GM21717 (cell line): ENCODE results near the gene MMP2.

ENCODE experiments used
- ATAC-seq: cut with Tn5 transposase; IDR thresholded peaks from one replicate; pipeline ENCODE4 v1.9.1; 2021; ENCODE audit warnings: mild to moderate bottlenecking, moderate library complexity; ENCODE audit not compliant: unreplicated experiment

The MMP2 gene

DNA sequence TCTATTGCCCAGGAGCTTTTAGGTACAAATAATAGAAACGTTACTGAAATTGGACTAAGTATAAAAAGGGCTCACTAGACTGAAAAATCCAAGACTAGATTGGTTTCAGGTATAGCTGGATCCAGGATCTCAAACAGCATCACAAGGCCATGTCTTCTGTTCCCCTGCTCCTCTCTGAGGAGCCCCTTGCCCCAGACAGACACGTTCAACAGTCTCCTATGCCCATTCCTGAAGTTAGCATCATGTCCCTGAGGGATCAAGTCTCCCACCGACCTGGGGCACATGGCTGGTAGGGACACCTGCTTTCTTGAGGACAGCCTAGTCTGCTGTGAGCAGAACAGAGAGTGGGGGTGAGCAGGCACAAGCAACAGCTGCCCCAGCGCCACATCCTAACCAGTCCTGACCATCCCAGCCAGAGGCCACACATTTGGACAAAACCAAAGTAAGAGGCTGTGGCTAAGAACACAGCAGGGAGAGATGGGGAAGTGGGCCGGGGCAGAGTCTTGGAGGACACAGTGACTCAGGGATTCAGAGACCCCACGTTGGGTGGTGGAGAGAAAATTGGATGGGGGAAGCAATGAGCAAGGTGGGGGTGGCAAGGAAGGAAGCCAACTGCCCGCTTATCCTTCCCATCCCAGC is 10.5 kb upstream of the MMP2 start:
- ATAC-seq, result no peak

DNA sequence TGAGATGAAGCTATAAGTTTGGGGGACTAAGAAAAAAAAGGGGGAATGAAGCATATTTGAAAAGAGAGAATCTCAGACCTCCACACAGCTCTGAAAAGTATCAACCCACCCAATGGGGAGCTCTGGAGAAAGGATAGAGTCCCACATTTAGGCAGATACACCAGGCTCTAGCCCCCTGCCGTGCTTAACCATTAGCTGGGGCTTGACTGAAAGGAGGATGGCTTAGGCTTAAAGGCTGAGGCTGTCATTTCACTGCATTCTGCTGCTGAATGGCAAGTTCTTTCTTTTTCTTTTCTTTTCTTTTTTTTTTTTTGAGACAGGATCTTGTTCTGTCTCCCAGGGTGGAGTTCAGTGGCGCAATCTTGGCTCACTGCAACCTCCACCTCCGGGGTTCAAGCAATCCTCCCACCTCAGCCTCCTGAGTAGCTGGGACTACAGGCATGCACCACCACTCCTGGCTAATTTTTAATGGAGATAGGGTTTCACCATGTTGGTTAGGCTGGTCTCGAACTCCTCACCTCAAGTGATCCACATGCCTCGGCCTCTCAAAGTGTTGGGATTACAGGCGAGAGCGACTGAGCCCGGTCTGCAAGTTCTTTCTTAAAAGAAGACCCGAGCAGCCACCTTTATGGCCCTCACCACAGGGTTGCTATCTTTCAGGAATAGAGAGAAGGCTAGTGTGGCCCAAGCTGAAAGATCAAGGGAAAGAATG is 9.0 kb upstream of the MMP2 start:
- ATAC-seq, result no peak

DNA sequence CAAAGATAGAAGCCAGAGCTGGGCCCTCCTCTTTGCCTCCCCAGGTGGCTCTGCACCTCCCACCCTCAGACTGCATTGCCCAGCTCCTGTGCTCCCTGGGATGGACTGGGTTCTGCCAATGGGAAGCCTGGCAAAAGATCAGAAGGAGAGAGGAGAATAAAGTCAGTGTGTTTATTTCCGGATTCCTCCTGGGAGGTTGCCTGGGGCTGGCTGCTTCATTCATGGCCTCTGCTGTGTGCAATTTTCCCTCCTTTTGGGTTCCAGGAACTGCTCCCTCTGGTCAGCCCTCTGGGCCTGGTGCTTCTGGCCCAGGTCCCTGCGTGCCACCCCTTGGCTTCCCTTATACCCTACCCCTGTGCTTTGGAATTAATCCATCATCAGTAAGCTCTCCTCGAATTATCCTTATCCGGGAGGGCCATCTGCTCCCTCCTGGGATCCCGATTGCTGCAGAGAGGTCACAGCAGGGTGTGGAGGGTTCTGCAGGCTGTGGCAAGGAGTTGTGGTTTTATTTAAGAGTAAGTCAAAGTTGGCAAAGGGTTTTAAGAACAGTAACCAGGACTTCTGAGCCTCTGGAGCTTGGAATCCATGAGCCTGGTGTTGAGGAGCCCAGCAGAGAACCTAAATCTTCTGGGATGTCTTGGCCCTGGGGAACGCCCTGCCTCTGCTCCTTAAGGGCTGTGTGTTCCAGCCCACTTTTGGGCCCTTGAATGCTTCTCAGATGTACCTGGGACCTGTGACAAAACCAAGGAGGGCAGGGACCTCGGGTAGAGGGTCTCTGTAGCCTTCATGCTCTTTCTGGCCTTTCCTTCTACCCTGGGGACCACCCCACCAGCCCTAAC is 8.2 kb upstream of the MMP2 start:
- ATAC-seq, result no peak

- ATAC-seq, result peak; percentile 84
These were observed 7.4 kb upstream of the MMP2 start for GRCh38 chr16:55471448-55472097.

DNA sequence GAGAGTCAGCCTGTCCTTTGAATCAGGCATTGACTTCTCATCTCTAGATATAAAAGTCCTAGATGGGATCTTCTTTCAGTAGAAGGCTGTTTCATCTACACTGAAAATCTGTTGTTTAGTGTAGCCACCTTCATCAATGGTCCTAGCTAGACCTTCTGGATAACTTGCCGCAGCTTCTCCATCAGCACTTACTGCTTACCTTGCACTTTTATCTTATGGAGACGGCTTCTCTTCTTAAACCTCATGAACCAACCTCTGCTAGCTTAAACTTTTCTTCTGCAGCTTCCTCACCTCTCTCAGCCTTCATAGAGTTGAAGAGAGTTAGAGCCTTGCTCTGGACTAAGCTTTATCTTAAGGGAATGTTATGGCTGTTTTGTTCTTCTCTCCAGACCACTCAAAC is 5.4 kb upstream of the MMP2 start:
- ATAC-seq, result no peak

GRCh38 chr16:55474821-55475220 is 4.2 kb upstream of the MMP2 start:
- ATAC-seq, result no peak

DNA sequence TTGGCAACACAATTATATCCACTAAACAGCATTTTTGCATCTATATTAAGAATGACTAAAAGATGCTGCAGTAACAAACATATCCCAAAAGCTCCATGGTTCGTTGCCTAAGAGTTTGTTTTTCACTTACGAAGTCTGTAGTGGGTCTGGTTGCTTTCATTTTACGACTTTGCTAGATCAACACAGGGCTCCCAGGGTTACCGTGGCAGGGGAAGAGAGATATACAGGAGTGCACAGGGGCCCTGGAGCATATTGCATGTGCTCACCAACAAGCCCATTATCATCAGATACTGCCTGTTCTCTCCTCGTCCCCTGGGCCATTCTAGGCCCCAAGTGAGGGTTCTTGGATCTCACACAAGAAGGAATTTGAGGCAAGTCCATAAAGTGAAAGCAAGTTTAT is 3.1 kb upstream of the MMP2 start:
- ATAC-seq, result no peak

DNA sequence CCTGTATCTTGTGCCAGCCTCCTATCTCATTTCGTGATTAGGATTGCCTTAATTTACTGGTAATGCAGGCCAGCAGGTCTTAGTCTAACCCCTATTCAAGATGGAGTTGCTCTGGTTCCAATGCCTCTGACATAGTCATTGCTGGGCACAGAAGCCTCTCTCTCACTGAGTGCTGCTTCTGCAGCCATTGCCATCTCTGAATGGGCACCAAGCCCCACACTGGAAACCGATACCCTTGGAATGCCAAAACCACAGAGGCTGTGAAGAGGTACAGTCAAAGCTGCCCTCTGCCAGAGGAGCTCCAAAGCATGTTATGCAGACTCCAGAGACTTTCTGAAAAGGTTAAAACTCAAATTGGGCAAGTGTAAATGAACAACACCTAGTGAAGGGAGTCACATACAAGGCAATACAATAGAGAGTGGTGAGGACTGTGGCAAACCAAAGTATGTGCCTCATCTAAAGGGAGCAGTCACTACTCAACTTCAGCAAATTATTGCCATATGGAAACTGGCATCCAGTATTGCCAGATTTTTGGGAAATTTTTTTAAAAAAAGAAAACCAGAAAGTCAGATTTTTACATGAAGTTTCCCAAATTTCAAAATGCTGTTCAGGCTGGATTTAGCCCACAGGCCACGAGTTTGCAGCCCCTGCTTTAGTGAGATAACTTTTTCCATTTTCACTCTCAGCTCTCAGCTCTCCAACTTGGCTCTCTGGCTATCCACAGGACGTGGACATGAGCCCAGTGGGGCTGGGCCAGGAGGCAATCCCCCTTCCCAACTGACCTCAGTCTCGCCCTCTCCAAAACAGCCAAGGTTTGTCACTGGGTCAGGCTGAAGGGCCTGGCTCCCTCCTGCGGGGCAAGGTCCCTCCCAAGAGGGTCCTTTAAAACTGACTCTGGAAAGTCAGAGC is 2.1 kb upstream of the MMP2 start:
- no peak for ATAC-seq

DNA sequence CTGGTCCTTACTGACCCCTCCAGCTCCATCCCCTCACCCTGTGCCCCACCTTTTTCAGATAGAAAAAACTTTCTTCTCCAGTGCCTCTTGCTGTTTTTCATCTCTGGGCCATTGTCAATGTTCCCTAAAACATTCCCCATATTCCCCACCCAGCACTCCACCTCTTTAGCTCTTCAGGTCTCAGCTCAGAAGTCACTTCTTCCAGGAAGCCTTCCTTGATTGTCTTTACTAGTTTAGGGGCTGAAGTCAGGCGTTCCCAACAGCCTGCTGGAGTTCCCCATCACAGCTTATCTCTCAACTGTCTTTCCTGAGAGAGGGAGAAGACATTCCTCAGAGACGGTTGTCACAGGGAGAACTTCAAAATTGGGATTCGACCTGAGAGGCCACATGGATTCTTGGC is 1.3 kb upstream of the MMP2 start:
- no peak for ATAC-seq

DNA sequence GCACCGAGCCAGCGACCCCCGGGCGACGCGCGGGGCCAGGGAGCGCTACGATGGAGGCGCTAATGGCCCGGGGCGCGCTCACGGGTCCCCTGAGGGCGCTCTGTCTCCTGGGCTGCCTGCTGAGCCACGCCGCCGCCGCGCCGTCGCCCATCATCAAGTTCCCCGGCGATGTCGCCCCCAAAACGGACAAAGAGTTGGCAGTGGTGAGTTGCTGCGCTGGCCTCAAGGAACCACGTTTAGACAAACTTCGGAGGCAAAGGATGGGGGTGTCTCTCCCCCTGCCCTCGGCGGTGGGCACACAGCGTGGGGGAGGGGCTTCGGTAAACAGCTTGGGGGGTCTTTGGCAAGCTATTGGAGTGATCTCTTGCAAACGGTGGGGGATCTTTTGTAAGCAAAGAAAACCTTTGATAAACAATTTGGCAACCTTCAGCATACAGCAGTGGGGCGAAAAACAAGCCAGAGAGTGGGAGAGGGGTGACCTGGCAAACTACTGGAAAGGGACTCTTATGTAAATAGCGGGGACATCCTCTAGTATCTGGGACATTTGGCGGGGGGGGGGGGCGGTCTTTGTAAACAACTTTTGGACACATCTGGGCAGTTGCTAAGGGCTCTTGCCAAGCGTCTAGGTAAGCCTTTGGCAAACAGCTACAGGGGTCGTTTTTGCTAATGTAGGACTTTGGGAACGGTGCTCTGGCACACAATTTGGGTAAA is 587 bp downstream of the MMP2 start:
- ATAC-seq, result no peak

DNA sequence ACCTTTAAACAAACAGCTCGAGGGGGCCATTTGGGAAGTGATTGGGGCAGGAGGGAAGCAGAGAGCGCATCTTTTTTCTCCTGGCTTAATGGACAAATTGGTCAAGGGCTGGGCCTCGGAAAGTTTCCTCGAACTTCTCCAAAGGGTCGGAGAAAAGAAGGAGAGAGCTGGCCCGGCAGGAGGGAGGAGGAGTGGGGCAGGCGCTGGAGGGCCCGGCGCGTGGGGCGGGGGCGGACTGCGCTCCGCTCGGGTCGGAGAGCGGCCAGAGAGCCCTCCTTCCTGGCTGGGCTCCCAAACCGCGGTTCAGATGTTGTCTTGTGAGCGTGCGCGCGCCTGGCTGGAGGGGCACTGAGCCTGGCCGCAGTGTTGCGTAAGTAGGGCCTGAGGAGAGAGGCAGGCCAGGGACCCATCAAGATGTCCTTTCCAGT is 1.2 kb downstream of the MMP2 start:
- no peak for ATAC-seq

GRCh38 chr16:55481023-55481422 is 2.0 kb downstream of the MMP2 start:
- no peak for ATAC-seq

- no peak for ATAC-seq
These were observed 3.1 kb downstream of the MMP2 start for GRCh38 chr16:55482056-55482455.

DNA sequence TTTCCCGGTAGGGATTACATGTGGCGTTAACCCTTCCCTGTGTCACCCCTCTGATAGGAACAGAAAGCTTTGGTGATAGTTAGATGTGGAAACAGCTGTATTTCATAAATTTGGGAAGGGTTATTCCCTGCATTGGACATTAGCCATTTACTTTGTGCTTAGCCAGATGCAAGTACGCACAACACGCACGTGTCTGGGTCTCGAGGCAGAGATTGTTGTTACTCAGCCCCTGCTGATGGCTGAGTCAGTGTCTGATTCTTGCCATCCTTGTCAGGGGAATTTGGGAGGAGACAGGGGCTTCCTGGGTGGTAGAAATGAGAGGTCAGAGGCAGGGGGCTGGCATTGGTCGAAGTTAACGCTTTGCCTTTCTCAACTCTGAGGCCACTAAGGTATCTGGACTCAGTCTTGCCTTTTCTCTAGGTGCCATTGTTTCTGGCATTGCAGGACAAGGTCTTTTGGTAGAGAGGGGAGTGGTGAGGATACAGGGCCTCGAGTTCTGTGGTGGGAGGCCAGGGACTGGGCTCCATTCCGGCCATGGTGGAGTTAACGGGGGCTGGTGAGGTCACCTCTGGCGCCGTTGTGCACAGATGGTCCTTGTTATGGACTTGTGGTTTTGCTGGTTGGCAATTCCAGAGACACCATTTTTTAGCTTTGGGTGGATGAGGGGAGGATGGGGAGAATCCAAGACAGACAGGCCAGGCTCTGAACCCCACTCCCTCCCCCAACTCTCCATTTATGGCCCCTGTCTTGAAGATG is 8.2 kb downstream of the MMP2 start:
- no peak for ATAC-seq

DNA sequence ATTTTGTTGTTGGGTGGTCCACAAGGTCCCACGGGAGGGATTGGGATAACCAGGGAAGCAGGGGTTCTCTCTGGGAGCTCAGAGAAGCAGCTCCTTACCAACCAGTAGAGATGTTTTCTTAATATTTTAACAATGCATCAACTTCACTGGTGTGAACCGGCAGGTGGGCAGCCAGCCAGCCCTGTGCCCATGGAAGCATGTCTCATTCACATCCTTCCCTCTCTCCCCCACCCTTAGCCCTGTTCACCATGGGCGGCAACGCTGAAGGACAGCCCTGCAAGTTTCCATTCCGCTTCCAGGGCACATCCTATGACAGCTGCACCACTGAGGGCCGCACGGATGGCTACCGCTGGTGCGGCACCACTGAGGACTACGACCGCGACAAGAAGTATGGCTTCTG is 9.3 kb downstream of the MMP2 start:
- no peak for ATAC-seq

- ATAC-seq, result no peak
These were observed 10.3 kb downstream of the MMP2 start for GRCh38 chr16:55489119-55489955.

DNA sequence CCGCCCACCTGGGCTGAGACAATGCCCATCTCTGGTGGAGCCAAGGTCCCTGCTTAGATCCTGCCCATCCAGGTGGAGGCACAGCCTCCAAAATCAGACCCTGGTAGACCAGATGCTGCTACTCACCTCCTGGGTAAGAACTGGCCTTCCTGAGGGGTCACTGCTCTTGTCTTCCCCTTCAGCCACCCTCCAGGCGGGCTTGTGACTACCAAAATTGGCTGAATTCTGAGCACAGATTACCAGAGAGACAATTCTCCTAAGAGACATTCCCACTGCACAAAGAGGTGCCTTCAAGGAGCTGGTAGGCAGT is 10.9 kb downstream of the MMP2 start:
- no peak for ATAC-seq

DNA sequence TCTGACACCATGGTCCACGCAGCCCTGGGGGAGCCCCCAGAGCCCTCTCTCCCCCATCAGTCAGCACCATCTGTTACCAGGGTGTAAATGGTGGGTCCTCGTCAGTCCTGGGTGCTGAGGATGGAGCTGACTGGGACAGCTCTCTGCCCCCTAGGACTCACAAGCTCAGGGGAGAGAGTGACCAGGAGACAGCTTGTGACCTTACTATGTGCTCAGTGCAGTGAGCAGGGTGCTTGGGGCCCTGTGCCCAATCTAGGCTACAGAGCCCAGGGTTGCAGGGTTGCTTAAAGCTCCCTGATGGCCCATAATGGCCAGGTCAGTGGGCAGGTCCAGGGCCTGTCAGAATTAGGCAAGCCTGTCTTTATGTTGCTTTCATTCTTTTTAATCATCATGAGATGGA is 11.3 kb downstream of the MMP2 start:
- no peak for ATAC-seq
